ENCODE results near the gene DOK3. TPM values are rescaled to one million over a fixed set of nuclear protein-coding genes. Genes with fewer than 3 reads are reported as not detected.

The DOK3 gene
- total RNA-seq, 4 donors from 2014 or later = 0.89 to 7.3 (median 1.8) TPM

DNA sequence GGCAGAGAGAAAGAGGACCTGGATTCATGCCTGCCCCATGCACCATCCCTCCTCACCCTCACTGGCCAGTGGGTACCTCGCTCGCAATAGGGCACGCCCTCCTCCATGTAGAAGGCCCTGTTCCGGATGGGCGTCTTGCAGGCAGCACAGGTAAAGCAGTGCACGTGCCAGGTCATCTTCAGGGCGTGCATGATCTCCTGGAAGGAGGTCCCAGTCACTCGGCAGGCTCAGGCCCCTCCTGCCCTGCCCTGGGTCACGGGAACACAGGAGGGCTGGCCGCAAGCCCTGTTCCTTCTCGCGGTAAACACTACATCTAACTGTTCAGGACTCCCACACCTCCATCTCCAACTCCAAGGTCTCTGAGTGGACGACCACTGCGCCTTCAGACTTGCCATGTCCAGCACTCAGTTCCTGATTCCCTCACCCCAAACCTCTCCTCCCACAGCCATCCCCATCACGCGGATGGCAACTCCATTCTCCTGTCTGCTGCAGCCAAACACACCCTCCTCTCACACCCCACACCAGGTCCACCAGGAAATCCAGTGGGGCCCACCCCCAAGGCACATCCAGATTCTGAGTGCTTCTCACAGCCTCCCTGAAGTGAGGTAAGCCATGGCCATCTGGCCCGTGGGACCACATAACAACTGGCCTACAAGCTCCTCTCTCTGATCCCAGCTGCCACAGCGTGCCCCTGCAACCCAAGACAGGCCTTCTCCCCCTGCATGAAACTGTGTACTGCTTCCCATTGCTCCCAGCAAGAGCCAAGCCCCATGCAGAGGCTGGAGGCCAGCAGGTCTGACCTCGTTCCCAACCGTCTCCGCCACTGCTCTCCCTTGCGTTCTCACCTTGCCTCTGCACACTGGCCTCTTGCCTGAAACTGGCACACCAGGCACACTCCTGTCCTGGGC is 25.4 kb downstream of the DOK3 start:
- H3K4me1 ChIP-seq = peaks cover 5% of the 10 kb centered on the region
- no peaks in the 10 kb centered on the region for H3K27me3 ChIP-seq
- TF ChIP-seq EP300 (IDR thresholded peaks at IDR 0.05) = no peak
- TF ChIP-seq, protein P1, sequence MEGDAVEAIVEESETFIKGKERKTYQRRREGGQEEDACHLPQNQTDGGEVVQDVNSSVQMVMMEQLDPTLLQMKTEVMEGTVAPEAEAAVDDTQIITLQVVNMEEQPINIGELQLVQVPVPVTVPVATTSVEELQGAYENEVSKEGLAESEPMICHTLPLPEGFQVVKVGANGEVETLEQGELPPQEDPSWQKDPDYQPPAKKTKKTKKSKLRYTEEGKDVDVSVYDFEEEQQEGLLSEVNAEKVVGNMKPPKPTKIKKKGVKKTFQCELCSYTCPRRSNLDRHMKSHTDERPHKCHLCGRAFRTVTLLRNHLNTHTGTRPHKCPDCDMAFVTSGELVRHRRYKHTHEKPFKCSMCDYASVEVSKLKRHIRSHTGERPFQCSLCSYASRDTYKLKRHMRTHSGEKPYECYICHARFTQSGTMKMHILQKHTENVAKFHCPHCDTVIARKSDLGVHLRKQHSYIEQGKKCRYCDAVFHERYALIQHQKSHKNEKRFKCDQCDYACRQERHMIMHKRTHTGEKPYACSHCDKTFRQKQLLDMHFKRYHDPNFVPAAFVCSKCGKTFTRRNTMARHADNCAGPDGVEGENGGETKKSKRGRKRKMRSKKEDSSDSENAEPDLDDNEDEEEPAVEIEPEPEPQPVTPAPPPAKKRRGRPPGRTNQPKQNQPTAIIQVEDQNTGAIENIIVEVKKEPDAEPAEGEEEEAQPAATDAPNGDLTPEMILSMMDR (IDR thresholded peaks at IDR 0.05) = no peak
- TF ChIP-seq POLR2A (IDR thresholded peaks at IDR 0.05) = no peak
- TF ChIP-seq POLR2AphosphoS5 (IDR thresholded peaks at IDR 0.05) = no peak
- H3K27ac ChIP-seq = no peak overlapping the region
- H3K9me3 ChIP-seq = no peaks in the 10 kb centered on the region
- H3K4me3 ChIP-seq = no peak overlapping the region
- no peak for DNase-seq (ENCODE audit: low spot score in 2 of 2)
- peaks cover 36% of the 10 kb centered on the region for H3K36me3 ChIP-seq
- 88% methylated on average over 20 of the region's 22 CpGs for WGBS

DNA sequence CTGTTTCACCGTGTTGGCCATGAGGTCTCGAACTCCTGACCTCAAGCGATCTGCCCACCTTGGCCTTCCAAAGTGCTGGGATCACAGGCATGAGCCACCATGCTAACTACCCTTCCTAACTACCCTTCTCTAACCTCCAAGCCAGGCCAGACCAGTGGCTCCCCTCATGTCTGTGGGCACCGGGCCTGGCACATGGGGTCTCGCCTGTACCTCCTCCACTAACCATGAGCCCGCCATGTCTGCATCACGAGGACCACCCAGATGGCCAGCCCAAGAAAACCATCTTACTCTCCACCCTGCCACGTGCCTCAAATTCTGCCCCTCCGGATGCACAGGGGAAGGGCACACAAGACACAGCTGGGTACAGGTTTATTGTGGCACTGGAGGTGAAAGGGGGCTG is 26.6 kb downstream of the DOK3 start:
- DNase-seq (ENCODE audit: low spot score in 2 of 2) = no peak
- H3K27ac ChIP-seq = no peak overlapping the region
- no peaks in the 10 kb centered on the region for H3K9me3 ChIP-seq
- peaks cover 14% of the 10 kb centered on the region for H3K4me1 ChIP-seq
- H3K27me3 ChIP-seq = no peaks in the 10 kb centered on the region
- TF ChIP-seq, protein P1 (IDR thresholded peaks at IDR 0.05) = no peak
- TF ChIP-seq EP300 (IDR thresholded peaks at IDR 0.05) (no peak), POLR2A (IDR thresholded peaks at IDR 0.05) (no peak), POLR2AphosphoS5 (IDR thresholded peaks at IDR 0.05) (no peak)
- peaks cover 25% of the 10 kb centered on the region for H3K36me3 ChIP-seq
- 98% methylated on average over 8 of the region's 9 CpGs for WGBS
- H3K4me3 ChIP-seq = no peak overlapping the region

DNA sequence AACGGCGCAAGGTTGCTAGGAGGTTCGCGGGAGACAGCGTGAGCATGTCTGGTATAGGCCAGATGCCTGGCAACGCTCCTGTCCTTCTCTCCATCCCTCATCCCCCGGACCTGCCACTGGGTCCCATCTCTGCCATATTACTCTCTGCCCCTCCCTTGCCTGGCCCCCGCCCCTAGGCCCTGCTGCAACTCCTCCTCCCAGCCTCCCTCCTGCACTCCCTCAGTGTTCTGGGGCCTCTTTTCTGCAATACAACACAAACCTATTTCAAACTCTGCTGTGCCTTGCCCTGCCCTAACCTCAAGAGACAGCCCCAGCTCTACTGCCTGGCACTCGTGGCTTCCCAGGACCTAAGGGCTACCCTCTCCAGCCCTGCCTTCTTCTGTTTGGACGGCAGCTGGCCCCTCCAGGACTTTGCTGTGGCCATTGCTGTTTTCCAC is 27.2 kb downstream of the DOK3 start:
- H3K27me3 ChIP-seq = no peaks in the 10 kb centered on the region
- H3K4me1 ChIP-seq = peaks cover 14% of the 10 kb centered on the region
- no peaks in the 10 kb centered on the region for H3K9me3 ChIP-seq
- no peak for TF ChIP-seq EP300 (IDR thresholded peaks at IDR 0.05)
- no peak for TF ChIP-seq POLR2A (IDR thresholded peaks at IDR 0.05)
- TF ChIP-seq POLR2AphosphoS5 (IDR thresholded peaks at IDR 0.05) = no peak
- TF ChIP-seq, protein P1 (IDR thresholded peaks at IDR 0.05) = no peak
- H3K27ac ChIP-seq = no peak overlapping the region
- H3K36me3 ChIP-seq = peaks cover 19% of the 10 kb centered on the region
- no peak overlapping the region for H3K4me3 ChIP-seq
- no peak for DNase-seq (ENCODE audit: low spot score in 2 of 2)
- WGBS = 88% methylated on average over 10 of the region's 10 CpGs

DNA sequence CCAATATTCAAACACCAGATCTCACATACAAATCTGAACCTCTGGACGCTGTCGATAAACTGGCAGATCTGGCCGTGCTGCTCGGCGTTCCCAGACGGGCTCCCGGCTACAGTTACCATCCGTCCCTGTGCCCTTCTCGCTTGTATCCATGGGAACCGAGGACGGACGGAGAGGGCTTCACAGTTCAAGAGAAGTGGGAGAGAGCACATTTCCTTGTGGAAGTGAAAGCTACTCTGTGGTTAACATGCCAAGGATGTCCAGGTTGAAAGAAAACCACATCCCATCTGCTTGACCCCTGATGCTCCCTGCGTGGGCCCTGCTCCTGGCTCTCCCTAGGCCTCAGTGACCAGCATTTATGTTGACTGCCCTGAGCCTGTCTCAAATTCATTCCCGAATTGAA is 29.9 kb downstream of the DOK3 start:
- DNase-seq (ENCODE audit: low spot score in 2 of 2) = no peak
- TF ChIP-seq POLR2AphosphoS5 (IDR thresholded peaks at IDR 0.05) (no peak), EP300 (IDR thresholded peaks at IDR 0.05) (no peak), POLR2A (IDR thresholded peaks at IDR 0.05) (no peak)
- TF ChIP-seq, protein P1 (IDR thresholded peaks at IDR 0.05) = no peak

More for the DNA sequence above, 29.9 kb downstream of the DOK3 start:
- Histone ChIP-seq H3K4me3 (no peak overlapping the region), H3K9me3 (no peaks in the 10 kb centered on the region), H3K27ac (peak overlapping the region; percentile 50), H3K27me3 (no peaks in the 10 kb centered on the region), H3K36me3 (no peaks in the 10 kb centered on the region), H3K4me1 (peaks cover 23% of the 10 kb centered on the region)
- WGBS = 31% methylated on average over 14 of the region's 14 CpGs

Measured in suprapubic skin (tissue), 4 donors.